Heart left ventricle (tissue), 16 donors: ENCODE measurements around the gene SLC9A5. TPM values are rescaled to one million over a fixed set of nuclear protein-coding genes. Genes with fewer than 3 reads are reported as not detected.

Source experiments
- ATAC-seq, 4 donors: fragments of 200-7000 bp; cut with Tn5 transposase; one replicate each; pipeline ENCODE4 v1.9.1; 2020 to 2022; ENCODE audit warnings: moderate library complexity in 4 of 4, mild to moderate bottlenecking in 3 of 4, moderate number of reproducible peaks in 1 of 4
- DNase-seq, 5 donors: peaks; one replicate each; pipeline ENCODE4 v3.0.0-alpha.2; 2020
- H3K27ac ChIP-seq, 12 donors: fragments of 200-600 bp; sonication (generic) in 4 of 12; one replicate each; pipeline versions ENCODE4 v1.5.0 to v1.8.0; 2016 to 2022; ENCODE audit warnings: mild to moderate bottlenecking in 2 of 12
- H3K27me3 ChIP-seq, 9 donors: fragments of 200-600 bp; sonication (generic) in 2 of 9; one replicate each; pipeline versions ENCODE4 v1.5.1 to v1.8.0; 2016 to 2022; ENCODE audit warnings: mild to moderate bottlenecking in 3 of 9
- H3K36me3 ChIP-seq, 9 donors: fragments of 200-600 bp; sonication (generic) in 2 of 9; one replicate each; pipeline versions ENCODE4 v1.5.0 to v1.8.0; 2018 to 2022; ENCODE audit warnings: mild to moderate bottlenecking in 2 of 9
- H3K4me1 ChIP-seq, 12 donors: fragments of 200-600 bp; sonication (generic) in 4 of 12; one replicate each; pipeline versions ENCODE4 v1.5.0 to v1.8.0; 2016 to 2022; ENCODE audit warnings: mild to moderate bottlenecking in 3 of 12
- H3K4me3 ChIP-seq, 12 donors: fragments of 200-600 bp; sonication (generic) in 4 of 12; one replicate each; pipeline versions ENCODE4 v1.5.0 to v1.8.0; 2017 to 2022; ENCODE audit warnings: mild to moderate bottlenecking in 9 of 12, moderate library complexity in 4 of 12
- H3K9me3 ChIP-seq, 12 donors: fragments of 200-600 bp; sonication (generic) in 4 of 12; one replicate each; pipeline versions ENCODE4 v1.5.0 to v1.8.0; 2016 to 2022; ENCODE audit warnings: mild to moderate bottlenecking in 1 of 12
- POLR2A ChIP-seq, 2 donors: fragments of 450-650 bp; IDR thresholded peaks; one replicate each; pipeline ENCODE4 v1.6.1; 2017; ENCODE audit warnings: antibody characterized with exemption in 2 of 2, mild to moderate bottlenecking in 2 of 2, moderate library complexity in 2 of 2
- WGBS, 4 donors: extraction: QIAGEN DNeasy Blood & Tissue Kit in 2 of 4; methylation state at CpG; one replicate each; pipeline versions ENCODE4 v1.1.5 to v1.1.7; 2013 to 2018; 5-methylcytosine and 5-hydroxymethylcytosine counted together
- intact Hi-C, 10 donors: fragments of 100-400 bp; cut with DNase I; formaldehyde crosslinking; loops; one replicate each; pipeline versions ENCODE4 v1.11.1 to v1.14.2; 2022
- polyA plus RNA-seq, 2 donors: library from polyadenylated mRNA; stranded (reverse); fragments of 200-250 nt; gene quantifications; one replicate each; pipeline ENCODE4 v1.2.3, GENCODE V29; 2013
- total RNA-seq, 9 donors: library from RNA; depleted of rRNA in 2 of 9; stranded (reverse); fragments of >200 nt in 2 of 9; fragmentation: NEBNext Ultra II Directional in 3 of 9; extraction: Animal tissue kit (Norgen Biotek cat#: 25700) in 3 of 9; gene quantifications; one replicate each; pipeline versions ENCODE4 v1.1.0 to v1.2.4, GENCODE V29; 2016 to 2023
- TF ChIP-seq, protein P1 (sequence below), 12 donors: fragments of 200-600 bp; sonication (generic) in 4 of 12; IDR thresholded peaks; one replicate each; pipeline versions ENCODE4 v1.5.0 to v1.8.0; 2018 to 2022; ENCODE audit warnings: antibody characterized with exemption in 12 of 12, mild to moderate bottlenecking in 5 of 12
- donor health status: ischemic (EF 13 %, LVEDD 7.1; RV severe dilation, severe dysfunction).
- donor health status: healthy with polysubstance abuse.
- donor health status: DM: no; HTN: yes; CAD: no.
- donor health status: DM: no; HTN: no; CAD: no.
- donor health status: ischemic (EF 25% LVEDD 6.9; RV normal size, moderate dysfunction).
- donor health status: ischemic (EF 25% LVEDD 5.7; RV mildly dilated, moderate dysfunction).
- donor health status: healthy.
- donor health status: DM: yes; HTN: yes; CAD: no.
- donor health status: ischemic (EF 35%, LVEDD 5.7; RV mildly dilated, moderate dysfunction).
- donor health status: nonischemic (EF 11% LVEDD 7.7; RV severe dilation, severe dysfunction).
- donor health status: DM: yes; HTN: yes; CAD: no.
- donor health status: PGD.
- donor health status: ischemic (EF 29% LVEDD 5.4; RV normal size, mild dysfunction).
- donor health status: nonischemic (EF 23%, LVEDD 6.1; RV moderate dilation, normal function).

Gene SLC9A5
- total and polyA plus RNA-seq, 11 donors: 0.16 to 2.0 (median 1.2) TPM

GRCh38 chr16:67294938-67295361, 46.2 kb downstream of the SLC9A5 start:
- no peak for TF ChIP-seq POLR2A (IDR thresholded peaks at IDR 0.05)
- TF ChIP-seq, protein P1, sequence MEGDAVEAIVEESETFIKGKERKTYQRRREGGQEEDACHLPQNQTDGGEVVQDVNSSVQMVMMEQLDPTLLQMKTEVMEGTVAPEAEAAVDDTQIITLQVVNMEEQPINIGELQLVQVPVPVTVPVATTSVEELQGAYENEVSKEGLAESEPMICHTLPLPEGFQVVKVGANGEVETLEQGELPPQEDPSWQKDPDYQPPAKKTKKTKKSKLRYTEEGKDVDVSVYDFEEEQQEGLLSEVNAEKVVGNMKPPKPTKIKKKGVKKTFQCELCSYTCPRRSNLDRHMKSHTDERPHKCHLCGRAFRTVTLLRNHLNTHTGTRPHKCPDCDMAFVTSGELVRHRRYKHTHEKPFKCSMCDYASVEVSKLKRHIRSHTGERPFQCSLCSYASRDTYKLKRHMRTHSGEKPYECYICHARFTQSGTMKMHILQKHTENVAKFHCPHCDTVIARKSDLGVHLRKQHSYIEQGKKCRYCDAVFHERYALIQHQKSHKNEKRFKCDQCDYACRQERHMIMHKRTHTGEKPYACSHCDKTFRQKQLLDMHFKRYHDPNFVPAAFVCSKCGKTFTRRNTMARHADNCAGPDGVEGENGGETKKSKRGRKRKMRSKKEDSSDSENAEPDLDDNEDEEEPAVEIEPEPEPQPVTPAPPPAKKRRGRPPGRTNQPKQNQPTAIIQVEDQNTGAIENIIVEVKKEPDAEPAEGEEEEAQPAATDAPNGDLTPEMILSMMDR (IDR thresholded peaks at IDR 0.05): no peak
- Histone ChIP-seq H3K27ac (no peak overlapping the region), H3K4me3 (no peak overlapping the region), H3K27me3 (peaks cover 0 to 6% (median 0%) of the 10 kb centered on the region in 9 donors), H3K9me3 (no peaks in the 10 kb centered on the region), H3K36me3 (no peaks in the 10 kb centered on the region), H3K4me1 (no peaks in the 10 kb centered on the region)
- no peak for ATAC-seq
- DNase-seq: no peak
- intact Hi-C loops: no loop called here
- 56 to 69% (median 62%) methylated on average over 7 of the region's 7 CpGs for WGBS, 4 donors

DNA sequence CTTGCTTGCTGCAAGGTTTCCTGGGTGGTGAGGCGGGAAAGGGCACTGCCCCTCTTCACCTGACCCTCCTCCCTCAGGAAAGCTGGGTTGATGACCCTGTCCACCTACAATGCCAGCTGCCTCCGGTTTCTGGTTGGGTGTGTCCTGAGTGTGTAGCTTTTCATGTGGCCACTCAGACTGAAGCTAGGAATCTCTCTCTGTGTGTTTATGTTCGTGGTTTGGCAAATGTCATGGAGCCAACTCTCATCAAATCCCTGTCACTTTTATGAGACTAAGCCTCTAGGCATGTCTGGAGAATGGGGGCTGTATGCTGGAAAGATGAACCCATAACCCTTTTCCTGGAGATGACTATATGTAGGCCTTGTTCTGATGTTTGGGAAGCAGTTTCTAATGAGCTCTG, 47.6 kb downstream of the SLC9A5 start:
- DNase-seq: no peak
- Histone ChIP-seq H3K27ac (no peak overlapping the region), H3K4me3 (no peak overlapping the region), H3K27me3 (peaks cover 0 to 6% (median 0%) of the 10 kb centered on the region in 9 donors), H3K9me3 (no peaks in the 10 kb centered on the region), H3K4me1 (peaks cover 0 to 7% (median 0%) of the 10 kb centered on the region in 12 donors), H3K36me3 (no peaks in the 10 kb centered on the region)
- TF ChIP-seq, protein P1 (IDR thresholded peaks at IDR 0.05): no peak
- no peak for TF ChIP-seq POLR2A (IDR thresholded peaks at IDR 0.05)
- 65 to 75% (median 70%) methylated on average over 3 of the region's 3 CpGs for WGBS, 4 donors
- ATAC-seq: no peak
- intact Hi-C loops: no loop called here

GRCh38 chr16:67298277-67298676, 49.5 kb downstream of the SLC9A5 start:
- Histone ChIP-seq H3K4me3 (no peak overlapping the region), H3K27me3 (peaks cover 0 to 6% (median 0%) of the 10 kb centered on the region in 9 donors), H3K36me3 (no peaks in the 10 kb centered on the region), H3K4me1 (peaks cover 0 to 9% (median 2%) of the 10 kb centered on the region in 12 donors), H3K9me3 (no peaks in the 10 kb centered on the region), H3K27ac (no peak overlapping the region)
- ATAC-seq (no peak), DNase-seq (no peak)
- WGBS, 4 donors: 89 to 96% (median 94%) methylated on average over 9 of the region's 9 CpGs
- intact Hi-C loops: no loop called here
- no peak for TF ChIP-seq POLR2A (IDR thresholded peaks at IDR 0.05)
- TF ChIP-seq, protein P1 (IDR thresholded peaks at IDR 0.05): no peak

DNA sequence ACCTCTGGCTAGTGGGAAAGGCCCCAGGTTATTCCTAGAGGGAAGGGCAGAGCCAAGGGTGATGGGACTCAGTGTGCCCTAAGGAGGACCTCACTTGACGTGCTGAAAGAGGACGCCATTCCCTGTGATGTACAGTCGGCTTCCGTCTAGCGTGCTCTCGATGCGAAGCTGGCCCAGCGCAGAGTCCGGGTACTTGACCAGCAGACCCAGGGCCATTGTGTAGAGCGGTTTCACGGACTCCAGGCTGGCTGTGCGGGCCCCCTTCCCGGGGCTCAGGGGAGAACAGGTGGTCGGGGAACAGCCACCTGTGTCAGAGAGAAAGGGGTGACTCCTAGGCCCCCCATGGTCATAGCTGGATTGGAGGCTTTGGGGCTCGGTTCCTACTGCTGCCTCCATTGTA, 50.5 kb downstream of the SLC9A5 start:
- WGBS, 4 donors: 86 to 95% (median 94%) methylated on average over 1 to 15 of the region's 15 CpGs
- H3K27ac ChIP-seq: no peak overlapping the region
- intact Hi-C loops: no loop called here

More for the DNA sequence above, 50.5 kb downstream of the SLC9A5 start:
- Histone ChIP-seq H3K9me3 (no peaks in the 10 kb centered on the region), H3K36me3 (no peaks in the 10 kb centered on the region), H3K4me3 (no peak overlapping the region), H3K4me1 (peaks cover 0 to 9% (median 2%) of the 10 kb centered on the region in 12 donors), H3K27me3 (peaks cover 0 to 6% (median 0%) of the 10 kb centered on the region in 9 donors)
- no peak for DNase-seq
- ATAC-seq: no peak
- TF ChIP-seq POLR2A (IDR thresholded peaks at IDR 0.05): no peak
- TF ChIP-seq, protein P1 (IDR thresholded peaks at IDR 0.05): no peak
